Loucy (cell line): Measurements from ENCODE around the gene DUSP2.

Source experiments
- H2AFZ ChIP-seq: fragments of 200-600 bp; sonication (generic); 2 replicates; pipeline ENCODE4 v1.6.0; 2016; ENCODE audit warnings: antibody characterized with exemption, mild to moderate bottlenecking, low read length, moderate library complexity
- H3F3A ChIP-seq: fragments of 200-600 bp; 2 replicates; pipeline ENCODE4 v1.6.0; 2016; ENCODE audit warnings: antibody characterized with exemption, low read depth, mild to moderate bottlenecking
- H3K27me3 ChIP-seq: fragments of 200-600 bp; sonication (generic); 2 replicates; pipeline ENCODE4 v1.6.1; 2014; ENCODE audit warnings: low read length, mild to moderate bottlenecking; ENCODE audit not compliant: insufficient read depth, poor library complexity, severe bottlenecking
- H3K36me3 ChIP-seq: fragments of 200-600 bp; sonication (generic); 2 replicates; pipeline ENCODE4 v1.6.1; 2016; ENCODE audit warnings: low read length; ENCODE audit not compliant: insufficient read depth
- H3K4me1 ChIP-seq: fragments of 200-600 bp; sonication (generic); 2 replicates; pipeline ENCODE4 v1.5.1; 2014; ENCODE audit warnings: low read length, mild to moderate bottlenecking; ENCODE audit not compliant: insufficient read depth, poor library complexity, severe bottlenecking
- H3K4me2 ChIP-seq: fragments of 200-600 bp; sonication (generic); 2 replicates; pipeline ENCODE4 v1.6.0; 2014; ENCODE audit warnings: antibody characterized with exemption, low read length, low read depth, mild to moderate bottlenecking; ENCODE audit not compliant: poor library complexity, severe bottlenecking
- H3K4me3 ChIP-seq: fragments of 200-600 bp; sonication (generic); 2 replicates; pipeline ENCODE4 v1.5.1; 2014; ENCODE audit warnings: low read length, mild to moderate bottlenecking, mixed read lengths; ENCODE audit not compliant: poor library complexity, severe bottlenecking
- H3K79me2 ChIP-seq: fragments of 200-600 bp; sonication (generic); 2 replicates; pipeline ENCODE4 v1.6.1; 2014; ENCODE audit warnings: low read length; ENCODE audit not compliant: insufficient read depth
- H3K9ac ChIP-seq: fragments of 200-600 bp; sonication (generic); 2 replicates; pipeline ENCODE4 v1.6.0; 2014; ENCODE audit warnings: mild to moderate bottlenecking, low read depth, low read length, moderate library complexity; ENCODE audit not compliant: poor library complexity, severe bottlenecking
- H3K9me2 ChIP-seq: fragments of 200-600 bp; sonication (generic); replicated peaks from 2 replicates; pipeline ENCODE4 v1.6.1; 2016; ENCODE audit warnings: low read depth, low read length, mixed read lengths
- H3K9me3 ChIP-seq: fragments of 200-600 bp; sonication (generic); 2 replicates; pipeline ENCODE4 v1.6.1; 2014; ENCODE audit warnings: mild to moderate bottlenecking, antibody characterized with exemption, low read length, low read depth; ENCODE audit not compliant: insufficient read depth
- H4K20me1 ChIP-seq: fragments of 200-600 bp; sonication (generic); 2 replicates; pipeline ENCODE4 v1.6.0; 2014; ENCODE audit warnings: antibody characterized with exemption, low read length, mild to moderate bottlenecking; ENCODE audit not compliant: insufficient read depth, poor library complexity, severe bottlenecking
- CTCF ChIP-seq: fragments of 200-600 bp; sonication (generic); conservative IDR thresholded peaks from 2 replicates; pipeline ENCODE4 v1.5.1; 2014; ENCODE audit warnings: mild to moderate bottlenecking, antibody characterized with exemption, low read length
- EZH2phosphoT487 ChIP-seq: fragments of 200-600 bp; IDR thresholded peaks from 2 replicates; pipeline ENCODE4 v1.6.1; 2018; ENCODE audit warnings: antibody characterized with exemption, mild to moderate bottlenecking, moderate library complexity, borderline replicate concordance

The DUSP2 gene

DNA sequence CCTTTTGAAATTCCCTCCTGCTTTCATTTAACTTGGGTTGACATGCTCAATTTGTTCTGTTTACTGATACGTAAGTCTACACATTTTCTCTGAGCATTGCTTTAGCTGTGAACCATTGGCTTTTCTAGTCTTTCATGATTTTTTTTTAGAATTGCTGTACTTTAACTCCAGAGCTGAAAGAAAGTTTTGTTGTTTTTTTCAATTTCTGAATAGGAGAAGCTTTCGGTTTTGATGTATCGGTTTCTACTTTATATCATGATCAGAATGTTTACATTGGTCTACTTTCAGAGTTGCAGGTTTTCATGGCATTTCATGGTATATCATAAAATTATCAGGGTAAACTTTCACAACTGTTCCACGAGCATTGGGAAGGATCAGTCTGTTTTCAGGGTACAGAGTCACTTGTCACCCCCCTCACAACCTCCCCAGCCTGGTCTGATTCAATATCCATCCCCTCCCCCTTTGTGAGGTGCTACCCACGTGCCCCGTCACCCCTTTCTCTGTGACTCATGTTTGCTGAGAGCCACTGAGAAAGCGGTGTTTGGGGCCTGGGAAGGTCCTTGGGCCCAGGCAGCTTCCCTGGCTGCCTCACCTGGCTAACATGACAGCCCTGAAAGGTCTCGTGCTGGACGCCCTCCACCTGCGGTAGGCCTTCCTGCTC, 14.0 kb downstream of the DUSP2 start:
- Histone ChIP-seq H2AFZ (no peak overlapping the region), H4K20me1 (no peaks in the 10 kb centered on the region), H3K36me3 (no peaks in the 10 kb centered on the region), H3K9ac (no peak overlapping the region), H3F3A (no peaks in the 10 kb centered on the region), H3K9me3 (no peaks in the 10 kb centered on the region), H3K9me2 (no peaks in the 10 kb centered on the region), H3K4me2 (no peak overlapping the region), H3K4me3 (no peak overlapping the region), H3K27me3 (no peaks in the 10 kb centered on the region), H3K79me2 (no peaks in the 10 kb centered on the region), H3K4me1 (no peaks in the 10 kb centered on the region)
- TF ChIP-seq CTCF, result no peak
- no peak for TF ChIP-seq EZH2phosphoT487

DNA sequence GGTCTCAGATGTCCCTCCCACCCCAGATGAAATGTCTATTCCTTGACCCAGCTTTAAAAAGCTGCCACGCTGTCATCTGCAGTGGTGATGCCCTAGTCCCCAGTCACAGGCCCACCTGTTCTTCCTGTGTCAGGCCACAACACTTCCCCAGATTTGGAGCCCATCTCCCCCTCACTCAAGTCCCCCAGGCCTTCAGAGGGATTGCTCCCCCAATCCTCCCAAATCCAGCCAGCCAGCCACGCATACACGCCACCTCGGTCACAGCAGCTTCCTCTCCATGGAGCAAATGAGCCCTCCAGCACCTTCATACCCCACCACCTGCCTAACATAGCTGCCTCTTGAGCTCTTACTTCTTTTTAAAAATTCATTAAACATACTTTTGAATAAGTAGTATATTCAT, 14.8 kb downstream of the DUSP2 start:
- no peaks in the 10 kb centered on the region for H3K27me3 ChIP-seq
- no peak overlapping the region for H3K4me2 ChIP-seq
- H3K9me2 ChIP-seq, result no peaks in the 10 kb centered on the region
- TF ChIP-seq CTCF, result no peak
- no peak for TF ChIP-seq EZH2phosphoT487
- H3K9me3 ChIP-seq, result no peaks in the 10 kb centered on the region
- no peaks in the 10 kb centered on the region for H3K36me3 ChIP-seq
- H3K79me2 ChIP-seq, result no peaks in the 10 kb centered on the region
- H3K9ac ChIP-seq, result no peak overlapping the region
- no peak overlapping the region for H2AFZ ChIP-seq
- H4K20me1 ChIP-seq, result no peaks in the 10 kb centered on the region
- no peaks in the 10 kb centered on the region for H3F3A ChIP-seq
- no peaks in the 10 kb centered on the region for H3K4me1 ChIP-seq
- no peak overlapping the region for H3K4me3 ChIP-seq

- H3K27me3 ChIP-seq, result no peaks in the 10 kb centered on the region
- H3K4me1 ChIP-seq, result no peaks in the 10 kb centered on the region
- no peaks in the 10 kb centered on the region for H3F3A ChIP-seq
- H4K20me1 ChIP-seq, result no peaks in the 10 kb centered on the region
- H3K9ac ChIP-seq, result no peak overlapping the region
- H3K9me3 ChIP-seq, result no peaks in the 10 kb centered on the region
- no peaks in the 10 kb centered on the region for H3K9me2 ChIP-seq
- no peaks in the 10 kb centered on the region for H3K79me2 ChIP-seq
- H3K36me3 ChIP-seq, result no peaks in the 10 kb centered on the region
- H3K4me3 ChIP-seq, result no peak overlapping the region
- no peak overlapping the region for H3K4me2 ChIP-seq
- TF ChIP-seq EZH2phosphoT487, result no peak
- TF ChIP-seq CTCF, result no peak
- no peak overlapping the region for H2AFZ ChIP-seq
These were observed 15.6 kb downstream of the DUSP2 start for GRCh38 chr2:96129528-96130120.
